K562 (cell line): Measurements from ENCODE around the gene CPNE8. TPM values are rescaled to one million over a fixed set of nuclear protein-coding genes. Genes with fewer than 3 reads are reported as not detected.

Experiments used
- ATAC-seq: fragments of 200-7000 bp; cut with Tn5 transposase; 3 replicates; pipeline ENCODE4 v1.9.1; 2020; ENCODE audit warnings: moderate library complexity
- BruUV-seq: library from RNA; stranded (reverse); fragments of 400-500 nt; replicated peaks from 2 replicates; lab custom pipeline; 2021; lab: Mats Ljungman, UMichigan
- CTCF ChIA-PET: fragments of 300-600 bp; formaldehyde crosslinking; extraction: SDS; loops from one replicate; lab custom pipeline; 2021; ENCODE audit warnings: low intra/inter-chr PET ratio; lab: Yijun Ruan, JAX
- POLR2A ChIA-PET: fragments of 300-600, 350-650 bp; sonication (Branson Sonifier 250); formaldehyde crosslinking; extraction: SDS; loops from one replicate; lab custom pipeline; 2021; ENCODE audit warnings: antibody characterized with exemption, inconsistent platforms; lab: Yijun Ruan, JAX
- DNase-seq, 4 experiments: peaks; one replicate each; pipeline versions ENCODE4 v3.0.0 to v3.0.0-alpha.2; 2011 to 2018; ENCODE audit warnings: low spot score in 3 of 4, mixed read lengths in 3 of 4; ENCODE audit errors: extremely low read depth in 1 of 4
- FAIRE-seq: peaks from 2 replicates; lab custom pipeline; 2011; peaks lifted over from hg19 to GRCh38; lab: Jason Lieb, UNC
- H2AFZ ChIP-seq: 2 replicates; pipeline ENCODE4 v1.6.0; 2011; ENCODE audit warnings: low read depth, low read length, control low read depth, inconsistent platforms
- H3K27ac ChIP-seq: fragments of 200-600 bp; 3 replicates; pipeline ENCODE4 v1.8.0; 2011; ENCODE audit warnings: low read depth, mild to moderate bottlenecking, control low read depth, inconsistent platforms, low read length, moderate library complexity, mixed read lengths; ENCODE audit errors: extremely low read depth
- H3K27me3 ChIP-seq, 2 experiments: fragments of 300-600 bp in 1 of 2; 2 replicates in 1 of 2; 3 replicates in 1 of 2; pipeline versions ENCODE4 v1.6.0 to v1.8.0; 2011; ENCODE audit warnings: inconsistent platforms in 2 of 2, low read length in 2 of 2, mild to moderate bottlenecking in 1 of 2, mixed read lengths in 1 of 2, moderate library complexity in 1 of 2; ENCODE audit not compliant: control insufficient read depth in 2 of 2, insufficient read depth in 2 of 2
- H3K36me3 ChIP-seq: fragments of 300-600 bp; 3 replicates; pipeline ENCODE4 v1.8.0; 2011; ENCODE audit warnings: mild to moderate bottlenecking, low read length, inconsistent platforms; ENCODE audit not compliant: control insufficient read depth, insufficient read depth
- H3K4me1 ChIP-seq, 2 experiments: fragments of 200-600 bp in 1 of 2; replicated peaks in 1 of 2; 2 replicates in 1 of 2; 3 replicates in 1 of 2; pipeline versions ENCODE4 v1.5.1 to v1.8.0; 2011; ENCODE audit warnings: inconsistent platforms in 2 of 2, low read length in 2 of 2, mild to moderate bottlenecking in 1 of 2, mixed read lengths in 1 of 2, moderate library complexity in 1 of 2; ENCODE audit not compliant: control insufficient read depth in 2 of 2, insufficient read depth in 2 of 2
- H3K4me2 ChIP-seq: 2 replicates; pipeline ENCODE4 v1.6.1; 2011; ENCODE audit warnings: low read length, control low read depth, inconsistent platforms, mixed read lengths; ENCODE audit not compliant: insufficient read depth
- H3K4me3 ChIP-seq: fragments of 200-600 bp; sonication (generic), shearing (Covaris generic); 2 replicates; pipeline ENCODE4 v1.5.1; 2016; ENCODE audit warnings: control low read depth, inconsistent platforms
- H3K79me2 ChIP-seq: fragments of 200-600 bp; 3 replicates; pipeline ENCODE4 v1.8.0; 2011; ENCODE audit warnings: low read length, inconsistent platforms; ENCODE audit not compliant: control insufficient read depth, insufficient read depth
- H3K9ac ChIP-seq, 2 experiments: 2 replicates each; pipeline versions ENCODE4 v1.6.0 to v1.6.1; 2011; ENCODE audit warnings: low read depth in 2 of 2, low read length in 2 of 2, control low read depth in 1 of 2, inconsistent platforms in 1 of 2, mild to moderate bottlenecking in 1 of 2, mixed read lengths in 1 of 2; ENCODE audit not compliant: insufficient read depth in 1 of 2
- H3K9me1 ChIP-seq: one replicate; pipeline ENCODE4 v1.6.0; 2011; ENCODE audit warnings: inconsistent platforms, mild to moderate bottlenecking, low read length, moderate library complexity; ENCODE audit not compliant: control insufficient read depth, insufficient read depth
- H3K9me3 ChIP-seq: replicated peaks from 2 replicates; pipeline ENCODE4 v1.5.1; 2011; ENCODE audit warnings: low read depth, low read length, inconsistent platforms; ENCODE audit not compliant: control insufficient read depth, insufficient read depth
- H4K20me1 ChIP-seq: replicated peaks from 2 replicates; pipeline ENCODE4 v1.6.1; 2011; ENCODE audit warnings: low read length, inconsistent platforms, mixed read lengths; ENCODE audit not compliant: control insufficient read depth, insufficient read depth
- E2F6 ChIP-seq, 2 experiments: IDR thresholded peaks; 2 replicates each; pipeline ENCODE4 v1.6.1; 2011; ENCODE audit warnings: borderline replicate concordance in 1 of 2, control low read depth in 1 of 2, low read depth in 1 of 2, low read length in 1 of 2, mild to moderate bottlenecking in 1 of 2, mixed read lengths in 1 of 2, moderate library complexity in 1 of 2; ENCODE audit not compliant: insufficient read depth in 1 of 2, insufficient read length in 1 of 2, poor library complexity in 1 of 2, severe bottlenecking in 1 of 2; ENCODE audit errors: extremely low read depth in 1 of 2
- E4F1 ChIP-seq: fragments of 250-450 bp; sonication (Bioruptor Pico); IDR thresholded peaks from 2 replicates; pipeline ENCODE4 v1.5.0; 2021; ENCODE audit warnings: mild to moderate bottlenecking, borderline replicate concordance
- HCFC1 ChIP-seq: IDR thresholded peaks from 2 replicates; pipeline ENCODE4 v1.6.1; 2012; ENCODE audit warnings: low read depth, low read length, improper control_type of control experiment
- ILK ChIP-seq: fragments of 450-650 bp; IDR thresholded peaks from 2 replicates; pipeline ENCODE4 v1.6.1; 2016; ENCODE audit warnings: missing genetic modification characterization, low read depth, mild to moderate bottlenecking, missing compliant biosample characterization, moderate library complexity, borderline replicate concordance
- TRIM24 ChIP-seq, 2 experiments: fragments of 450-650 bp; IDR thresholded peaks; 2 replicates each; pipeline ENCODE4 v1.6.1; 2016
- ZNF197 ChIP-seq: fragments of 200-800 bp; sonication (Bioruptor generic); IDR thresholded peaks from 2 replicates; pipeline ENCODE4 v1.6.1; 2016; ENCODE audit warnings: low read depth, missing genetic modification characterization, missing compliant biosample characterization
- ZNF311 ChIP-seq: fragments of 250-450 bp; sonication (Bioruptor Pico); IDR thresholded peaks from 2 replicates; pipeline ENCODE4 v1.4.0; 2020; ENCODE audit warnings: mild to moderate bottlenecking, moderate library complexity
- ZNF41 ChIP-seq: fragments of 250-450 bp; sonication (Bioruptor Pico); conservative IDR thresholded peaks from 2 replicates; pipeline ENCODE4 v1.4.0; 2020; ENCODE audit warnings: mild to moderate bottlenecking
- WGBS: fragments of 100-300 bp; shearing (Covaris generic); methylation state at CpG from one replicate; pipeline ENCODE4 v1.1.6; 2016; ENCODE audit warnings: low coverage, mixed read lengths; ENCODE audit not compliant: insufficient coverage; ENCODE audit errors: missing lambda C conversion rate; 5-methylcytosine and 5-hydroxymethylcytosine counted together
- in situ Hi-C: fragments of 300-500 bp; cut with MboI; formaldehyde crosslinking; loops from 4 replicates; pipeline ENCODE4 v1.15.0; 2018; ENCODE audit warnings: inconsistent platforms, mixed read lengths
- intact Hi-C: fragments of 100-400 bp; cut with micrococcal nuclease; formaldehyde crosslinking; loops from 2 replicates; pipeline ENCODE4 v1.14.2; 2022
- polyA plus RNA-seq, 8 experiments: library from polyadenylated mRNA; depleted of rRNA in 4 of 8; stranded (reverse) in 5 of 8; unstranded in 3 of 8; fragments of >200 nt; fragmentation: Nextera tagmentation in 2 of 8; fragmentation: Illumina TruSeq in 1 of 8; extraction: Ambion mirVana in 2 of 8; extraction: Trizol in 1 of 8; gene quantifications; 2 replicates each; pipeline versions ENCODE4 v1.2.1 to v1.2.3, GENCODE V29; 2011 to 2014; ENCODE audit warnings: inconsistent platforms in 1 of 8, missing spikeins in 1 of 8
- total RNA-seq, 7 experiments: library from RNA; depleted of rRNA in 6 of 7; stranded (reverse); fragments of >200 nt in 6 of 7; fragmentation: Illumina TruSeq in 2 of 7; extraction: Trizol in 2 of 7; gene quantifications; 2 replicates each; pipeline versions ENCODE4 v1.2.1 to v1.2.3, GENCODE V29; 2011 to 2021; ENCODE audit warnings: low replicate concordance in 1 of 7

Gene CPNE8
- total and polyA plus RNA-seq, 9 of the 15 experiments (the other 6 are each of a cell fraction or from before 2014, with no cell fraction given), result 2.4 to 7.0 (median 4.2) TPM

DNA sequence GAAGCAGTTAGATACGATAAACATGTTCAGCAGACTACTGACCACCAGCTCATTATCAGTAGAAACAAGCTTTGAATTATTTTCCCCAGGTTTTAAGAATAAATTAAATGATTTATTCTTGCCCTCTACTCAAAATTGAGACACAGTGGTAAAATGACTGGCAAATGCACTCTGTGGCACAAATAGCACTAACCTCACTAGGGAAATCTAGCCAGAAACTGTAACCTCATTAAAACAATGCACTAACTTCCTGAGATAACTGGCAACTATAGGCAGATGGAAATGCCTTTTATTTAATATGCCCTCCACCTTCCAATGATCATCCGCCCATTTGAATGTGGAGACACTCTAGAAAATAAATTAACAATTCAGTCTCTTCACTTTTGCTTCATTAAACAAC lies 33.2 kb downstream of the CPNE8 start:
- no peaks in the 10 kb centered on the region for H3K9me3 ChIP-seq
- WGBS, result 28% methylated on average over 2 of the region's 2 CpGs
- TF ChIP-seq ZNF41 (CRISPR knock-in tag), result no peak
- no peak for TF ChIP-seq E4F1
- TF ChIP-seq TRIM24 (IDR thresholded peaks at IDR 0.05), result no peak
- no peak for TF ChIP-seq HCFC1
- no peak for TF ChIP-seq ILK (tag)
- TF ChIP-seq E2F6 (IDR thresholded peaks at IDR 0.05; ENCODE audit: borderline replicate concordance in 1 of 2, extremely low read depth in 1 of 2, insufficient read depth in 1 of 2, insufficient read length in 1 of 2, low read depth in 1 of 2, low read length in 1 of 2, poor library complexity in 1 of 2, severe bottlenecking in 1 of 2), result no peak
- no peak for TF ChIP-seq ZNF311
- no peak for TF ChIP-seq ZNF197 (CRISPR knock-in tag)
- intact Hi-C loops (no loop called here), in situ Hi-C loops (no loop called here)
- ChIA-PET POLR2A (no interaction called here), CTCF (no interaction called here)
- no peaks in the 10 kb centered on the region for H3K9me1 ChIP-seq
- no peaks in the 10 kb centered on the region for H3K4me1 ChIP-seq
- H3K4me3 ChIP-seq, result no peak overlapping the region
- no peaks in the 10 kb centered on the region for H3K79me2 ChIP-seq
- no peak overlapping the region for H3K4me2 ChIP-seq
- no peaks in the 10 kb centered on the region for H4K20me1 ChIP-seq
- ATAC-seq (no peak), DNase-seq (no peak), FAIRE-seq (no peak)
- H3K36me3 ChIP-seq, result no peaks in the 10 kb centered on the region
- H3K9ac ChIP-seq, result no peak overlapping the region
- H3K27me3 ChIP-seq, result no peaks in the 10 kb centered on the region
- no peak overlapping the region for H3K27ac ChIP-seq
- no peak overlapping the region for H2AFZ ChIP-seq
- no TSS peak for BruUV-seq
